Heart left ventricle (tissue), 16 donors: ENCODE results near the gene PKNOX1. TPM values are rescaled to one million over a fixed set of nuclear protein-coding genes. Genes with fewer than 3 reads are reported as not detected.
A peak's percentile ranks its signal among the peaks of the same experiment; 100 is the strongest.

Source experiments
- ATAC-seq, 4 donors: fragments of 200-7000 bp; cut with Tn5 transposase; one replicate each; pipeline ENCODE4 v1.9.1; 2020 to 2022; ENCODE audit warnings: moderate library complexity in 4 of 4, mild to moderate bottlenecking in 3 of 4, moderate number of reproducible peaks in 1 of 4
- DNase-seq, 5 donors: peaks; one replicate each; pipeline ENCODE4 v3.0.0-alpha.2; 2020
- H3K27ac ChIP-seq, 12 donors: fragments of 200-600 bp; sonication (generic) in 4 of 12; one replicate each; pipeline versions ENCODE4 v1.5.0 to v1.8.0; 2016 to 2022; ENCODE audit warnings: mild to moderate bottlenecking in 2 of 12
- H3K27me3 ChIP-seq, 9 donors: fragments of 200-600 bp; sonication (generic) in 2 of 9; one replicate each; pipeline versions ENCODE4 v1.5.1 to v1.8.0; 2016 to 2022; ENCODE audit warnings: mild to moderate bottlenecking in 3 of 9
- H3K36me3 ChIP-seq, 9 donors: fragments of 200-600 bp; sonication (generic) in 2 of 9; one replicate each; pipeline versions ENCODE4 v1.5.0 to v1.8.0; 2018 to 2022; ENCODE audit warnings: mild to moderate bottlenecking in 2 of 9
- H3K4me1 ChIP-seq, 12 donors: fragments of 200-600 bp; sonication (generic) in 4 of 12; one replicate each; pipeline versions ENCODE4 v1.5.0 to v1.8.0; 2016 to 2022; ENCODE audit warnings: mild to moderate bottlenecking in 3 of 12
- H3K4me3 ChIP-seq, 12 donors: fragments of 200-600 bp; sonication (generic) in 4 of 12; one replicate each; pipeline versions ENCODE4 v1.5.0 to v1.8.0; 2017 to 2022; ENCODE audit warnings: mild to moderate bottlenecking in 9 of 12, moderate library complexity in 4 of 12
- H3K9me3 ChIP-seq, 12 donors: fragments of 200-600 bp; sonication (generic) in 4 of 12; one replicate each; pipeline versions ENCODE4 v1.5.0 to v1.8.0; 2016 to 2022; ENCODE audit warnings: mild to moderate bottlenecking in 1 of 12
- POLR2A ChIP-seq, 2 donors: fragments of 450-650 bp; IDR thresholded peaks; one replicate each; pipeline ENCODE4 v1.6.1; 2017; ENCODE audit warnings: antibody characterized with exemption in 2 of 2, mild to moderate bottlenecking in 2 of 2, moderate library complexity in 2 of 2
- WGBS, 4 donors: extraction: QIAGEN DNeasy Blood & Tissue Kit in 2 of 4; methylation state at CpG; one replicate each; pipeline versions ENCODE4 v1.1.5 to v1.1.7; 2013 to 2018; 5-methylcytosine and 5-hydroxymethylcytosine counted together
- intact Hi-C, 10 donors: fragments of 100-400 bp; cut with DNase I; formaldehyde crosslinking; loops; one replicate each; pipeline versions ENCODE4 v1.11.1 to v1.14.2; 2022
- polyA plus RNA-seq, 2 donors: library from polyadenylated mRNA; stranded (reverse); fragments of 200-250 nt; gene quantifications; one replicate each; pipeline ENCODE4 v1.2.3, GENCODE V29; 2013
- total RNA-seq, 9 donors: library from RNA; depleted of rRNA in 2 of 9; stranded (reverse); fragments of >200 nt in 2 of 9; fragmentation: NEBNext Ultra II Directional in 3 of 9; extraction: Animal tissue kit (Norgen Biotek cat#: 25700) in 3 of 9; gene quantifications; one replicate each; pipeline versions ENCODE4 v1.1.0 to v1.2.4, GENCODE V29; 2016 to 2023
- TF ChIP-seq, protein P1 (sequence below), 12 donors: fragments of 200-600 bp; sonication (generic) in 4 of 12; IDR thresholded peaks; one replicate each; pipeline versions ENCODE4 v1.5.0 to v1.8.0; 2018 to 2022; ENCODE audit warnings: antibody characterized with exemption in 12 of 12, mild to moderate bottlenecking in 5 of 12
- donor health status: ischemic (EF 13 %, LVEDD 7.1; RV severe dilation, severe dysfunction).
- donor health status: healthy with polysubstance abuse.
- donor health status: DM: no; HTN: yes; CAD: no.
- donor health status: DM: no; HTN: no; CAD: no.
- donor health status: ischemic (EF 25% LVEDD 6.9; RV normal size, moderate dysfunction).
- donor health status: ischemic (EF 25% LVEDD 5.7; RV mildly dilated, moderate dysfunction).
- donor health status: healthy.
- donor health status: DM: yes; HTN: yes; CAD: no.
- donor health status: ischemic (EF 35%, LVEDD 5.7; RV mildly dilated, moderate dysfunction).
- donor health status: nonischemic (EF 11% LVEDD 7.7; RV severe dilation, severe dysfunction).
- donor health status: DM: yes; HTN: yes; CAD: no.
- donor health status: PGD.
- donor health status: ischemic (EF 29% LVEDD 5.4; RV normal size, mild dysfunction).
- donor health status: nonischemic (EF 23%, LVEDD 6.1; RV moderate dilation, normal function).

Gene PKNOX1
- total and polyA plus RNA-seq, 11 donors, result 2.4 to 13.6 (median 7.6) TPM

DNA sequence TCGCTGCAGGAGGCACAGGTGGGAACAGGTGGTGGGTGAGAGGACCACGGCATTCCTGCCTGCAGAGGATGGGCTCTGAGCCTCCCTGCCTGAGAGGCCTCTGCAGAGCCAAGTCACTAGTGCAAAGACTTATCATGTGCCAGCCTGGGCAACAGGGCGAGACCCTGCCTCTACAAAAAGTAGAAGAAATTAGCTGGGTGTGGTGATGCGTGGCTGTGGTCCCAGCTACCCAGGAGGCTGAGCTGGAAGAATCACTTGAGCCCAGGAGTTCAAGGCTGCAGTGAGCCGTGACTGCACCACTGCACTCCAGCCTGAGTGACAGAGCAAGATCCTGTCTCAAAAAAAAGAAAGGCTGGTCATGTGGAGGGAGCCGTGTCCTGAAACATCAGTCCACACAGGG, 46.4 kb downstream of the PKNOX1 start:
- 79 to 93% (median 91%) methylated on average over 5 to 6 of the region's 6 CpGs for WGBS, 4 donors
- Histone ChIP-seq H3K9me3 (no peaks in the 10 kb centered on the region), H3K36me3 (peaks cover 0 to 85% (median 70%) of the 10 kb centered on the region in 9 donors), H3K27ac (no peak overlapping the region), H3K4me3 (no peak overlapping the region), H3K27me3 (no peaks in the 10 kb centered on the region), H3K4me1 (no peaks in the 10 kb centered on the region)
- ATAC-seq (no peak), DNase-seq (no peak)
- TF ChIP-seq, protein P1, sequence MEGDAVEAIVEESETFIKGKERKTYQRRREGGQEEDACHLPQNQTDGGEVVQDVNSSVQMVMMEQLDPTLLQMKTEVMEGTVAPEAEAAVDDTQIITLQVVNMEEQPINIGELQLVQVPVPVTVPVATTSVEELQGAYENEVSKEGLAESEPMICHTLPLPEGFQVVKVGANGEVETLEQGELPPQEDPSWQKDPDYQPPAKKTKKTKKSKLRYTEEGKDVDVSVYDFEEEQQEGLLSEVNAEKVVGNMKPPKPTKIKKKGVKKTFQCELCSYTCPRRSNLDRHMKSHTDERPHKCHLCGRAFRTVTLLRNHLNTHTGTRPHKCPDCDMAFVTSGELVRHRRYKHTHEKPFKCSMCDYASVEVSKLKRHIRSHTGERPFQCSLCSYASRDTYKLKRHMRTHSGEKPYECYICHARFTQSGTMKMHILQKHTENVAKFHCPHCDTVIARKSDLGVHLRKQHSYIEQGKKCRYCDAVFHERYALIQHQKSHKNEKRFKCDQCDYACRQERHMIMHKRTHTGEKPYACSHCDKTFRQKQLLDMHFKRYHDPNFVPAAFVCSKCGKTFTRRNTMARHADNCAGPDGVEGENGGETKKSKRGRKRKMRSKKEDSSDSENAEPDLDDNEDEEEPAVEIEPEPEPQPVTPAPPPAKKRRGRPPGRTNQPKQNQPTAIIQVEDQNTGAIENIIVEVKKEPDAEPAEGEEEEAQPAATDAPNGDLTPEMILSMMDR (IDR thresholded peaks at IDR 0.05), result no peak
- no peak for TF ChIP-seq POLR2A (IDR thresholded peaks at IDR 0.05)
- intact Hi-C loops, result no loop called here

DNA sequence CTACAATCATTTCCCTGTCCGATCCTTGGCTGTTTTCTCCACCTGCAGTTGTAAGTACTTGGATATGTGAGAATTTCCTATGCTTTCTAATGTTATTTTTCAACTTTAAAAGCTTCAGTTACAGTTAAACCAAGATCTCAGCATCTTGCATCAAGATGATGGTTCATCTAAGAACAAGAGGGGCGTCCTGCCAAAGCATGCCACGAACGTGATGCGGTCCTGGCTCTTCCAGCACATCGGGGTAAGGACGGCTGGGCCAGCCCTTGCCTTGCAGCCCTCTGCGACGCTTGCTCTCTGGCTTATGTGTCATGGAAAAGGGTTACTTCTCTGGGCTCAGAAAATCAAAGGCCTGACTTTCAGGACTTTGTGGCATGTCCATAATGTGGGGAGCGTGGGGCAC, 46.8 kb downstream of the PKNOX1 start:
- TF ChIP-seq, protein P1 (IDR thresholded peaks at IDR 0.05), result no peak
- no peak for TF ChIP-seq POLR2A (IDR thresholded peaks at IDR 0.05)
- intact Hi-C loops, result no loop called here
- H3K27me3 ChIP-seq, result no peaks in the 10 kb centered on the region
- no peaks in the 10 kb centered on the region for H3K9me3 ChIP-seq
- no peak overlapping the region for H3K4me3 ChIP-seq
- DNase-seq, result no peak
- no peak for ATAC-seq
- H3K27ac ChIP-seq, result no peak overlapping the region
- H3K4me1 ChIP-seq, result no peaks in the 10 kb centered on the region
- peaks cover 0 to 83% (median 70%) of the 10 kb centered on the region in 9 donors for H3K36me3 ChIP-seq
- WGBS, 4 donors, result 94 to 95% (median 94%) methylated on average over 10 of the region's 10 CpGs

DNA sequence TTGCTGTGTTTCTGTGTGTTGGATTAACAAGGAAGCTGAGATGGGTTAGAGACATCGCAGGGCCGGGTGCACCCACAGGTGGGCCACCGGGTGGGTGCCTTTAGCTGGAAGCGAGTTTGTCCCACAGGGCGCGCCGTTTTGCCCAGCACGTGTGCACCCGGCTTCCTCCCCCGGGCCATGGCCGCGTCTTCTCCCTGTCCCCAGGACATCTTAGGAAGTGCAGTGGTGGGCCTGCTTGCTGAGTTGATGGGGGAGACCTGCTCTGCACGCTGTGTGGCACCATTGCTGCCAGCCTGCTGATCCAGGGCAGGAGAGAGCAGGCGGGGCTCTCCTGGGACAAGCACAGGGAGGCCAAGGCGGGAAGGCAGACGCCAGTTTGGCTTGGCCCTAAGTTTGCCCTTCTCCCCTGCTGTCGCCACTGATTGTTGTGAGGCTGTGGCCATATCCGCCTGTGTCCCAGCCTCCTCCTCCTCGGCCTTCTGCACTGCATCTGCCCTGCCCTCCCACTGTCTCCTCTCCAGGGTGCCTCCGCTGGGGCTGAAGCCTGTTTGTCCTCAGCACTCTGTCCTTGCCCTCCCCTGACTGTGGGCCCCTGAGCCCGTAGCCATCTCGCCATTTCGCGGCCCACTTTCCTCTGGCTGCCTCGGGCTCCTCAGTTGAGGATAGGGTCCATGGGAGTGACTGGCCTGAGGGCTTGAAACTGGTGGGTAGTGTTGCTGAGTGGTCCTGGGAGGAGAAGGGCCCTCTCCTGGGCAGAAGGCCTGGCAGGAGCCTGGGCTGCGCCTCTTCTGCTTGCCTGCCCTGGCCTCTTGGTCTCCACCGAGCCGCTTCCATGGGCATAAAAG, 47.6 kb downstream of the PKNOX1 start:
- H3K36me3 ChIP-seq, result peaks cover 0 to 83% (median 62%) of the 10 kb centered on the region in 9 donors
- WGBS, 4 donors, result 93 to 96% (median 95%) methylated on average over 22 to 28 of the region's 28 CpGs
- peak in 2 of 4 donors; percentile 15 to 23 for ATAC-seq

DNA sequence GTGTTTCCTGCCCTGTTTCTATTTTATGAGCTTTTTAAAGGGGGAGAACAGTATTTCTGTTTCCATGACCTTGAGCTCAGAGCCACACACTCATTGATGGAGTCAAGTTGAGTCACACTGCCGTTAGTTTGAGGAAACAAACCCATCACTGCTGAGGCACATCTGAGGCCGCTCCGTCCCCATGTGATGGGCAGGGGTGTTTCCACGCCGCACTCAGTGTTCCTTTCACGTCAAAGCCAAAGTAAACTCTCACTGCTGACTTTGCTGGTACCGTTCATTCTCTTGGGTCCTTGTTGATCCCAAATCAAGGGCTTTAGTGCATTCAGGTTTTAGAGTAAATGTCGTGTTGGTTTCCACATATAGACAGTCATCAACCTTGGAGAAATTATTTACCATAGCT, 48.8 kb downstream of the PKNOX1 start:
- no peak for ATAC-seq
- intact Hi-C loops, result no loop called here

More for the DNA sequence above, 47.6 kb downstream of the PKNOX1 start:
- TF ChIP-seq, protein P1 (IDR thresholded peaks at IDR 0.05), result no peak
- TF ChIP-seq POLR2A (IDR thresholded peaks at IDR 0.05), result no peak
- no peak for DNase-seq
- intact Hi-C loops, result no loop called here
- H3K27me3 ChIP-seq, result no peaks in the 10 kb centered on the region
- H3K9me3 ChIP-seq, result no peaks in the 10 kb centered on the region
- H3K4me3 ChIP-seq, result no peak overlapping the region
- no peaks in the 10 kb centered on the region for H3K4me1 ChIP-seq
- no peak overlapping the region for H3K27ac ChIP-seq

More for the DNA sequence above, 48.8 kb downstream of the PKNOX1 start:
- Histone ChIP-seq H3K27ac (no peak overlapping the region), H3K36me3 (peaks cover 0 to 85% (median 58%) of the 10 kb centered on the region in 9 donors), H3K27me3 (no peaks in the 10 kb centered on the region), H3K9me3 (no peaks in the 10 kb centered on the region), H3K4me1 (no peaks in the 10 kb centered on the region), H3K4me3 (no peak overlapping the region)
- 89 to 96% (median 93%) methylated on average over 8 of the region's 8 CpGs for WGBS, 4 donors
- no peak for TF ChIP-seq POLR2A (IDR thresholded peaks at IDR 0.05)
- TF ChIP-seq, protein P1 (IDR thresholded peaks at IDR 0.05), result no peak
- no peak for DNase-seq
